SK-N-MC (cell line): Measurements from ENCODE around the gene PIKFYVE.
"Not testable (repeated sequence)": the region's sequence is repeated elsewhere in the genome, so short reads cannot be mapped to it uniquely, and the experiment has no call there.

Experiments used
- DNase-seq: peaks from one replicate; pipeline ENCODE4 v3.0.0-alpha.2; 2011; ENCODE audit warnings: low read depth, low spot score
- H3K27ac ChIP-seq: fragments of 200-600 bp; sonication (generic); 2 replicates; pipeline ENCODE4 v1.5.1; 2016; ENCODE audit warnings: mixed run types
- H3K36me3 ChIP-seq: fragments of 200-600 bp; sonication (generic); 2 replicates; pipeline ENCODE4 v1.6.1; 2017; ENCODE audit warnings: antibody characterized with exemption, low read length, mixed read lengths; ENCODE audit not compliant: insufficient read depth
- H3K4me3 ChIP-seq: fragments of 200-600 bp; sonication (generic); 2 replicates; pipeline ENCODE4 v1.5.1; 2016
- H3K9ac ChIP-seq: fragments of 200-600 bp; sonication (generic); 2 replicates; pipeline ENCODE4 v1.8.0; 2017; ENCODE audit warnings: mixed run types, mixed read lengths; ENCODE audit not compliant: insufficient read length
- H3K9me3 ChIP-seq: fragments of 200-600 bp; sonication (generic); 2 replicates; pipeline ENCODE4 v1.6.1; 2017; ENCODE audit warnings: low read depth, mild to moderate bottlenecking, antibody characterized with exemption, low read length, moderate library complexity, mixed read lengths
- EZH2 ChIP-seq: fragments of 200-600 bp; sonication (generic); IDR thresholded peaks from one replicate; pipeline ENCODE4 v1.6.1; 2017; ENCODE audit warnings: antibody characterized with exemption
- FOXP2 ChIP-seq: optimal IDR thresholded peaks from 2 replicates; pipeline ENCODE3; 2011; ENCODE audit warnings: mild to moderate bottlenecking, moderate library complexity; ENCODE audit not compliant: insufficient read depth; ENCODE audit errors: extremely low read length, control extremely low read depth
- POLR2AphosphoS5 ChIP-seq: IDR thresholded peaks from 2 replicates; pipeline ENCODE4 v1.6.1; 2012; ENCODE audit warnings: mild to moderate bottlenecking, low read depth, low read length, borderline replicate concordance

PIKFYVE gene

GRCh38 chr2:208252716-208253492, 13.2 kb upstream of the PIKFYVE start:
- no peak for DNase-seq
- peaks cover 58% of the 10 kb centered on the region for H3K36me3 ChIP-seq
- no peaks in the 10 kb centered on the region for H3K9me3 ChIP-seq
- TF ChIP-seq POLR2AphosphoS5: no peak
- TF ChIP-seq FOXP2: no peak
- TF ChIP-seq EZH2: no peak
- H3K9ac ChIP-seq: peak overlapping the region; percentile 79
- peak overlapping the region; percentile 60 for H3K27ac ChIP-seq
- H3K4me3 ChIP-seq: peak overlapping the region; percentile 99

DNA sequence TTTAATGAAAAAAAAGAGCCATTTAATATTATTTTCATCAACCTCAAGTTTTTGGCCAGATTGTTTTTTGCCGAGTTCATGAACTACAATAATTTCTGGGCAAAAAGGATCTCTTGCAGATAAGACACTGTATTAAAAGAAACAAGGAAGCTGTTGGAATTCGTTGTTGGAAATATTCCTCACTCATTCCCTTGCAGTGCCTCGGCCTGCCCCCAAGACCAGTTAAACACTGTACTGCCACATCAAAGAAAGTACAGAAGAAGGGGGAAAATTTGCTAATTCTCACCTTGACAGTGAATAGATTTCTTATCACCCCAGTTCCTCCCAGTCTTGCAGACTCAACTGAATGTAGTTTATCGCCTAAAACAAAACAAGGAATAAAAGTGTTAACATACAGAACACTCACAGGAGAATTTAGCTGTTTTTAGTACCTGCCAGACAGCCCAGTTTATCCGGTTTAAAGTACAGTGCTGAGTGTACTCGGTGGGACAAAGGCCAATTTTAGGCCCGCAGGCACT, 12.4 kb upstream of the PIKFYVE start:
- peak overlapping the region; percentile 99 for H3K4me3 ChIP-seq
- no peak for DNase-seq
- TF ChIP-seq FOXP2 (no peak), POLR2AphosphoS5 (no peak)
- H3K9ac ChIP-seq: peak overlapping the region; percentile 79
- no peaks in the 10 kb centered on the region for H3K9me3 ChIP-seq
- peaks cover 51% of the 10 kb centered on the region for H3K36me3 ChIP-seq
- H3K27ac ChIP-seq: peak overlapping the region; percentile 59; the same call in 1 of the 2 replicates

GRCh38 chr2:208254118-208254870, 11.8 kb upstream of the PIKFYVE start:
- peak overlapping the region; percentile 59; the same call in 1 of the 2 replicates for H3K27ac ChIP-seq

GRCh38 chr2:208254871-208255556, 11.0 kb upstream of the PIKFYVE start, which contains the start of gene IDH1:
IDH1 (minus strand) TSS chr2:208255071; CDS start chr2:208251551, 3,520 bp downstream.
- peaks cover 38% of the 10 kb centered on the region for H3K36me3 ChIP-seq
- peak; percentile 64 for DNase-seq
- peak within 1 kb of the TSS; percentile 59; the same call in 1 of the 2 replicates for H3K27ac ChIP-seq
- no peaks in the 10 kb centered on the region for H3K9me3 ChIP-seq
- peak within 1 kb of the TSS; percentile 99 for H3K4me3 ChIP-seq
- TF ChIP-seq EZH2 (no peak), POLR2AphosphoS5 (peak; percentile 81), FOXP2 (peak; percentile 62)
- peak within 1 kb of the TSS; percentile 79 for H3K9ac ChIP-seq

More at GRCh38 chr2:208254118-208254870, 11.8 kb upstream of the PIKFYVE start:
- peak overlapping the region; percentile 99 for H3K4me3 ChIP-seq
- no peak for DNase-seq
- H3K9me3 ChIP-seq: no peaks in the 10 kb centered on the region
- H3K36me3 ChIP-seq: peaks cover 45% of the 10 kb centered on the region
- no peak; the same call in 1 of the 2 replicates for TF ChIP-seq POLR2AphosphoS5
- peak overlapping the region; percentile 79 for H3K9ac ChIP-seq

DNA sequence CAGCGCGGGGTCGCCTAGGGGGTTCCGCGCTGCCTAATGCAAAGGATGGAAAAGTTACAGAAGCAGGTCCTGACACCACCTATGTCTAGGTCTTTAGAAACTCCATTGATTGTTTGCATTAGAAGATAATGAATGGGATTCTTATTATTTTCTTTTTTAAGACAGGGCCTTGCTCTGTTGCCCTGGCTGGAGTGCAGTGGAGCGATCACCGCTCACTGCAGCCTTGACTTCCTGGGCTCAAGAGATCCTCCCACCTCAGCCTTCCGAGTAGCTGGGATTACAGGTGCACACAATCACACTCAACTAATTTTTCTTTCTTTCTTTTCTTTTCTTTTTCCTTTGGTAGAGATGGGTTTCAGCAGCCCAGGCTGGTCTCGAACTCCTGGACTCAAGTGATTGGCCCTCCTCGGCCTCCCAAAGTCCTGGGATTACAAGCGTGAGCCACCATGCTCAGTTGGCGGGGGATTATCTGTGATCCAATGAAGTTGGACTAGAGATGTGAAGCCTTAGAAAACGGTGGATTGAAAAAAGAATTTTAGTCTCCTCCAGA, 10.4 kb upstream of the PIKFYVE start:
- peak overlapping the region; percentile 68 for H3K9ac ChIP-seq
- H3K27ac ChIP-seq: peak overlapping the region; percentile 43; the same call in 1 of the 2 replicates
- no peak for TF ChIP-seq POLR2AphosphoS5
- TF ChIP-seq FOXP2: no peak
- TF ChIP-seq EZH2: no peak
- H3K9me3 ChIP-seq: no peaks in the 10 kb centered on the region
- H3K36me3 ChIP-seq: peaks cover 31% of the 10 kb centered on the region
- DNase-seq: no peak
- H3K4me3 ChIP-seq: peak overlapping the region; percentile 99

DNA sequence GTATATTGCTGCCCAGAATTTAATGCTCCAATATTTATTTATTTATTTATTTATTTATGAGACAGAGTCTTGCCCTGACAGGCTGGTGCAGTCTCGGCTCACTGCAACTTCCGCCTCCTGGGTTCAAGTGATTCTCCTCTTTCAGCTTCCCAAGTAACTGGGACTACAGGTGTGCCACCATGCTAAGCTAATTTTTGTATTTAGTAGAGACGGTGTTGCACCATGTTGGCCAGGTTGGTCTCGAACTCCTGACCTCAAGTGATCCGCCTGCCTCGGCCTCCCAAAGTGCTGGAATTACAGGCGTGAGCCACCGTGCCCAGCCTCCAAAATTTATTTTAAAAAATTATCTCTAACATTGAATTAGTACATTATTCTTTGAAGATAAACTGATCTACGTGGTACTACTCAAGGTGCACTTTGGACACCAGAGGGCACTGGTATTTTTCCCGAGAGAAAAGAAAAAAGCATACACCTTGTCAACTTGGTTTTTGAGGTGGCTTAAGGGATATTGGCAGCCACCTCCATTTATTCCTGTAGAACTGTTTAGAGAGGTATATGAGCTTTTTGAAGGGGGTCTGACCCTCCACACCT, 9.8 kb upstream of the PIKFYVE start:
- no peak overlapping the region for H3K9ac ChIP-seq
- H3K4me3 ChIP-seq: no peak overlapping the region
- H3K9me3 ChIP-seq: no peaks in the 10 kb centered on the region
- H3K27ac ChIP-seq: no peak overlapping the region
- DNase-seq: no peak
- peaks cover 25% of the 10 kb centered on the region for H3K36me3 ChIP-seq
- TF ChIP-seq POLR2AphosphoS5 (no peak), FOXP2 (no peak), EZH2 (no peak)

GRCh38 chr2:208256849-208257813, 8.9 kb upstream of the PIKFYVE start:
- H3K9ac ChIP-seq, H3K9me3 ChIP-seq, H3K4me3 ChIP-seq, DNase-seq, H3K27ac ChIP-seq: not testable (repeated sequence)
- peaks cover 16% of the 10 kb centered on the region for H3K36me3 ChIP-seq
